ENCODE data around the gene NBPF3. TPM values are rescaled to one million over a fixed set of nuclear protein-coding genes. Genes with fewer than 3 reads are reported as not detected.

The NBPF3 gene
- total and polyA plus RNA-seq, 8 donors = 1.1 to 42.8 (median 10.1) TPM

DNA sequence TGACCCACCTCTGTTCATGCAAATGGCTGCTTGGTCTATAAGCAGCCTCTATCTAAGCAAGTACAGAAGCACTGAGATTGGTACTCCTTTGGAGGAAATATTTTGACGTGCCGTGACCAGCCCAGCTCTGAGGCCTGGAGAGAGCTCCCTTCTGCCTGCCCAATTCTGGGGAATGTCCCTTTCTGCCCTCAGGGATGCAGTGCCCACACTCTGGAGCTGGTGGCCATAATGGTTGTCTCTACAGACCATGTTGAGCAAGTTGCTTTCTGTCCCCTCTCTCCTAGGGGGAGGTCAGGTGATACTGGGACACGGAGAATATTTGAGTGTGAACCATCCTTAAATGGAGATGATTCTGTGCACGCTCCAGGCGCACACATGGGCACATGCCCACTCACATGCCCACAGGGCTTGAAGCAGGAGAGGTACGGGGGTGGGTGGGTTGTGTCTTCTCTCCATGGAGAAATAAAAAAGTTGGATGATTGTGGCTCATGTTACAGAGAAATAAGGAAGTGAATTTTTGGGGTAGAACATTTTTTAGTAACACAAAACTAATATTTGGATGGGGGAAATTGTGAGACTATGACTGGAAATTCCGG lies 55.4 kb downstream of the NBPF3 start:
- H3K27ac ChIP-seq = no peak overlapping the region
- H3K27me3 ChIP-seq = peaks cover 0 to 12% (median 0%) of the 10 kb centered on the region in 3 donors
- no peaks in the 10 kb centered on the region for H3K9me3 ChIP-seq
- no peak overlapping the region for H3K4me3 ChIP-seq
- WGBS, 5 donors = 87 to 92% (median 89%) methylated on average over 5 to 7 of the region's 7 CpGs
- no peak for DNase-seq
- TF ChIP-seq POLR2AphosphoS5 (IDR thresholded peaks at IDR 0.05) (no peak), POLR2A (IDR thresholded peaks at IDR 0.05) (no peak), EP300 (IDR thresholded peaks at IDR 0.05) (no peak)
- TF ChIP-seq, protein P1, sequence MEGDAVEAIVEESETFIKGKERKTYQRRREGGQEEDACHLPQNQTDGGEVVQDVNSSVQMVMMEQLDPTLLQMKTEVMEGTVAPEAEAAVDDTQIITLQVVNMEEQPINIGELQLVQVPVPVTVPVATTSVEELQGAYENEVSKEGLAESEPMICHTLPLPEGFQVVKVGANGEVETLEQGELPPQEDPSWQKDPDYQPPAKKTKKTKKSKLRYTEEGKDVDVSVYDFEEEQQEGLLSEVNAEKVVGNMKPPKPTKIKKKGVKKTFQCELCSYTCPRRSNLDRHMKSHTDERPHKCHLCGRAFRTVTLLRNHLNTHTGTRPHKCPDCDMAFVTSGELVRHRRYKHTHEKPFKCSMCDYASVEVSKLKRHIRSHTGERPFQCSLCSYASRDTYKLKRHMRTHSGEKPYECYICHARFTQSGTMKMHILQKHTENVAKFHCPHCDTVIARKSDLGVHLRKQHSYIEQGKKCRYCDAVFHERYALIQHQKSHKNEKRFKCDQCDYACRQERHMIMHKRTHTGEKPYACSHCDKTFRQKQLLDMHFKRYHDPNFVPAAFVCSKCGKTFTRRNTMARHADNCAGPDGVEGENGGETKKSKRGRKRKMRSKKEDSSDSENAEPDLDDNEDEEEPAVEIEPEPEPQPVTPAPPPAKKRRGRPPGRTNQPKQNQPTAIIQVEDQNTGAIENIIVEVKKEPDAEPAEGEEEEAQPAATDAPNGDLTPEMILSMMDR (IDR thresholded peaks at IDR 0.05) = no peak
- intact Hi-C loops (cut with DNase I; ENCODE audit: low total_unique reads) = no loop called here
- no peaks in the 10 kb centered on the region for H3K36me3 ChIP-seq
- no peaks in the 10 kb centered on the region for H3K4me1 ChIP-seq

DNA sequence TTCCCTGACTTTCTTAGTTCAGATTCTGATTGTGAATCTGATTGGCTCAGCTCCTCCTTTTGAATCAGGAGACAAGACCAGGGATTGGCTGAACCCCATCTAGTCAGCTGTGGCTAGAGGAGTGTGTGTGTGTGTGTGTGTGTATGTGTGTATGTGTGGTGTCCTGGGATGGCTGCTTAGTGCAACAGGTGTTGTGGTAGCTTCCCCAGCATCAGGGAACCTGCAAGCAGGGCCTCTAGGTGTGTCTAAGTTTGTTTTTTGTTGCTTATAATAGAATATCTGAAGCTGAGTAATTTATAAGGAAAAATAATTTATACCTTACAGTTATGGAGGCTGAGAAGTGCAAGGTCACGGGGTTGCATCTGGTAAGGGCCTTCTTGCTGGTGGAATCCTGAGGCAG lies 56.1 kb downstream of the NBPF3 start:
- intact Hi-C loops (cut with DNase I; ENCODE audit: low total_unique reads) = no loop called here
- Histone ChIP-seq H3K36me3 (no peaks in the 10 kb centered on the region), H3K4me1 (no peaks in the 10 kb centered on the region), H3K4me3 (no peak overlapping the region), H3K27me3 (peaks cover 0 to 9% (median 0%) of the 10 kb centered on the region in 3 donors), H3K27ac (no peak overlapping the region), H3K9me3 (no peaks in the 10 kb centered on the region)
- TF ChIP-seq EP300 (IDR thresholded peaks at IDR 0.05) (no peak), POLR2AphosphoS5 (IDR thresholded peaks at IDR 0.05) (no peak), POLR2A (IDR thresholded peaks at IDR 0.05) (no peak)
- TF ChIP-seq, protein P1 (IDR thresholded peaks at IDR 0.05) = no peak
- DNase-seq = no peak
- WGBS, 5 donors = 76 to 95% (median 90%) methylated on average over 1 of the region's 1 CpG

DNA sequence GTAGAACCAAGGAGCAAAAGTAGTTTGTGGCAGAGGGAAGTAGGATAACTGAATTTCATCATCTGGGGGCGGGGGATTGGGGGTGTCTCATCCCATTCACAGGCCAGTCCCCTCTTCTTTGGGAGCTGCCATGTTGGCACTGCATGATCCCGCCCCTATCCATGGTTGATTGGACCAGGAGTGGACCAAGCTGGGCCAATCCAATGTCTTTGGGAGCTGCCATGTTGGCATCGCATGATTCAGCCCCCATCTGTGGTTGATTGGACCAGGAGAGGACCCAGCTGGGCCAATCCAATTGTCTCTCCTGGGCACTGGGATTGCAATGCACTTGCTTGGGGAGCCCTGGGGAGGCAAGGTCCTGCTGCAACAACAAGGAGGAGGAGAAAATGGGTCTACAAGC lies 56.9 kb downstream of the NBPF3 start:
- Histone ChIP-seq H3K4me3 (no peak overlapping the region), H3K27ac (no peak overlapping the region), H3K9me3 (no peaks in the 10 kb centered on the region), H3K4me1 (no peaks in the 10 kb centered on the region), H3K36me3 (no peaks in the 10 kb centered on the region), H3K27me3 (peaks cover 0 to 3% (median 0%) of the 10 kb centered on the region in 3 donors)
- intact Hi-C loops (cut with DNase I; ENCODE audit: low total_unique reads) = no loop called here
- DNase-seq = no peak
- TF ChIP-seq POLR2AphosphoS5 (IDR thresholded peaks at IDR 0.05) = no peak
- no peak for TF ChIP-seq EP300 (IDR thresholded peaks at IDR 0.05)
- TF ChIP-seq POLR2A (IDR thresholded peaks at IDR 0.05) = no peak
- TF ChIP-seq, protein P1 (IDR thresholded peaks at IDR 0.05) = no peak
- 84 to 94% (median 88%) methylated on average over 3 of the region's 3 CpGs for WGBS, 5 donors

DNA sequence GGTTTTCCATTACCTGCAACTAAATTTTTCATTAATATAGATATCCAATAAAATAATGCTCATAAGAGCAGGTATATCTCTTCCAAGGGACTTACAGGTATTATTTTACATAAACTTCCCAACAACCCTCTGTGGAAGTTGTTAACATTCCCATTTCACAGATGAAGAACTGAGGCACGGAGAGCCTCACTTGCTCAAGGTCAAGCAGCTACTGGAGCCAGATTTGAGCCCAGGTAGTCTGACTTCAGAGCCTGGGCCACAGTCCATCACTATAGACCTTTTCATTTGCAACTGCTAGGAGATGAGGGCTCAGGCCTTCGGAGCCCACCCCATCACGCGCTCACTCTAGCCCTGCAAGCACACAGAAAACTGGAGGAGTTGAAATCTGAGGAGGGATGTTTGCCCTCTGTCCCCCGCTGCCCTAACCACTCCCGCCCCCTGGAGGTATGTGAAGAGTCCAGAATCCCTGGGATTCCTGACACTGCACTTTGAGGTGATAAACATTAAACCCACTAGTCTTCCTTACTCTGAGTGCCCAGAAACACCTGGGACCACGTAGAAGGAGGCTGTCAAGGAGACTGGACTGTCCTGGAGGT lies 57.6 kb downstream of the NBPF3 start:
- no peaks in the 10 kb centered on the region for H3K4me1 ChIP-seq
- H3K36me3 ChIP-seq = no peaks in the 10 kb centered on the region
- H3K4me3 ChIP-seq = no peak overlapping the region
- intact Hi-C loops (cut with DNase I; ENCODE audit: low total_unique reads) = no loop called here
- 63 to 74% (median 67%) methylated on average over 7 of the region's 7 CpGs for WGBS, 5 donors
- no peak for DNase-seq
- H3K9me3 ChIP-seq = no peaks in the 10 kb centered on the region
- no peak overlapping the region for H3K27ac ChIP-seq
- H3K27me3 ChIP-seq = peaks cover 0 to 3% (median 0%) of the 10 kb centered on the region in 3 donors
- no peak for TF ChIP-seq POLR2A (IDR thresholded peaks at IDR 0.05)
- TF ChIP-seq, protein P1 (IDR thresholded peaks at IDR 0.05) = no peak
- TF ChIP-seq EP300 (IDR thresholded peaks at IDR 0.05) = no peak
- TF ChIP-seq POLR2AphosphoS5 (IDR thresholded peaks at IDR 0.05) = no peak
